GM18498 (cell line): ENCODE results near the gene CPXM1.
"Not testable (repeated sequence)": the region's sequence is repeated elsewhere in the genome, so short reads cannot be mapped to it uniquely, and the experiment has no call there.

ENCODE experiments used
- ATAC-seq: cut with Tn5 transposase; IDR thresholded peaks from one replicate; pipeline ENCODE4 v1.9.1; 2021; ENCODE audit warnings: mild to moderate bottlenecking, moderate library complexity; ENCODE audit not compliant: unreplicated experiment

CPXM1 gene

GRCh38 chr20:2770091-2770490, 30.3 kb downstream of the CPXM1 start:
- ATAC-seq: not testable (repeated sequence)

GRCh38 chr20:2768632-2769015, 31.8 kb downstream of the CPXM1 start:
- ATAC-seq: no peak

- no peak for ATAC-seq
Measured at GRCh38 chr20:2767768-2768631, 32.4 kb downstream of the CPXM1 start.

GRCh38 chr20:2763186-2763585, 37.2 kb downstream of the CPXM1 start:
- no peak for ATAC-seq

- ATAC-seq: no peak
Measured at GRCh38 chr20:2762578-2763131, 37.8 kb downstream of the CPXM1 start.

GRCh38 chr20:2761885-2762284, 38.5 kb downstream of the CPXM1 start:
- ATAC-seq: no peak

GRCh38 chr20:2760952-2761305, 39.5 kb downstream of the CPXM1 start:
- no peak for ATAC-seq

GRCh38 chr20:2760297-2760951, 40.0 kb downstream of the CPXM1 start:
- ATAC-seq: no peak

GRCh38 chr20:2759603-2760296, 40.7 kb downstream of the CPXM1 start:
- ATAC-seq: no peak

- no peak for ATAC-seq
Measured at GRCh38 chr20:2759143-2759542, 41.3 kb downstream of the CPXM1 start.

- ATAC-seq: no peak
Measured at GRCh38 chr20:2757969-2758368, 42.5 kb downstream of the CPXM1 start.

- ATAC-seq: no peak
Measured at GRCh38 chr20:2757001-2757400, 43.4 kb downstream of the CPXM1 start.

- no peak for ATAC-seq
Measured at GRCh38 chr20:2756056-2756611, 44.3 kb downstream of the CPXM1 start.

- no peak for ATAC-seq
Measured at GRCh38 chr20:2755451-2756055, 44.9 kb downstream of the CPXM1 start.

GRCh38 chr20:2754424-2754823, 46.0 kb downstream of the CPXM1 start:
- no peak for ATAC-seq

- no peak for ATAC-seq
Measured at GRCh38 chr20:2753461-2754040, 46.9 kb downstream of the CPXM1 start.

GRCh38 chr20:2752567-2753460, 47.6 kb downstream of the CPXM1 start:
- peak; percentile 10 for ATAC-seq

GRCh38 chr20:2751878-2752566, 48.4 kb downstream of the CPXM1 start:
- peak; percentile 51 for ATAC-seq

GRCh38 chr20:2751347-2751877, 49.0 kb downstream of the CPXM1 start:
- no peak for ATAC-seq
